HG03025 (cell line): ENCODE data around the gene RRM2.

Source experiments
- ATAC-seq: cut with Tn5 transposase; IDR thresholded peaks from one replicate; pipeline ENCODE4 v1.9.1; 2021; ENCODE audit warnings: mild to moderate bottlenecking, moderate library complexity; ENCODE audit not compliant: unreplicated experiment, low FRiP score

RRM2 gene

DNA sequence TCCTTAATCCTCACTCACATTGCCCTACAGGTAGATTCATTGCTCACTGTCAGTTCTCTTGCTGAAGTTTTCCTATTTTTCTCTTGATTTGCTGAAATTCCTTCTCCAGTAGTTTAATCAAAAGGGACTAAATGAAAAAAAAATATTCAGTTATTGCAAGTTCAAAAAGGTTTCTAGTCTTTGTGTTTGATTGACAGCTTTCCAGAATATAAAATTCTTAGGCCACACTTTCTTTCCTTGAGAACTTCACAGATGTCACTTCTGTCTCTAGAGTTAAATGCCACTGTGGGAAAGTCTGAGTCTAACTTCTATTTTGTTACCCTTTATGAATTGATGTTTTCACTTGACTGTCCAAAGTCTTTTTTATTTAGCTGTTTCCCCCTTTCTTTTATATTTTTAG lies 25.7 kb downstream of the RRM2 start:
- no peak for ATAC-seq

DNA sequence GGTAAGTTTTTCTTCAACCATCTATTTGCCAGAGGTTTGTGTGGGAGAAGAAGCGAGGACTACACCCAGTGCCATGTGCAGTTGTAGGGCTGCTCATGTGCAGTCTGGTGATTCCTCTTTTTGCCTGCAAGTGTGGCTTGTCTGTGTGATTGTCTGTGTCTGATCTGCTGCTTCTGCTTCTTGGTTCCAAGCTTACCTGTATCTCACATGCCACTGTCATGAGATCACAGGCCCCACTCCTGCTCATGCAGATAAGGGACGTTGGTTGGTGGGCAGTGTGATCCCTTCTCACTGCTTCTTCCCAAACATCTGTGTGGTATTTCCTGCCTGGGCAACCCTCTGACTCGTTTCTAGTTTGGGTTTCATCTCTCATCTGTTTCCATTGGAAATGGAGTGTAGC lies 27.1 kb downstream of the RRM2 start:
- no peak for ATAC-seq

DNA sequence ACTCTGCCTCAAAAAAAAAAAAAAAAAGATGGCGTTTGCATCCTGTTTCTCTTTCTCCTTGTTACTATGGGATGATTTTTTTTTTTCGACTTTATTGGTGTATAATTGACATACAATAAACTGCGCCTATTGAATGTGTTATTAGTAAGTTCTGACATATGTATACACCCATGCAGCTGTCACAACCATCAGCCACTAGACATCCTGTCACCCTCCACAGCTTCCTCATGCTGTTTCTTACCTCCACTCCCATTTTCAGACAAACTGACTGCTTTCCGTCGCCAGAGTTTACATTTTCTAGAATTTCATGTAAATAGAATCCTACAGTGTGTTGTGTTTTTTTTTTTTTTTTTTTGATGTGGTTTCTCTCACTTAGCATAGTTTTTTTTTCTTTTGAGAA lies 27.9 kb downstream of the RRM2 start:
- no peak for ATAC-seq

DNA sequence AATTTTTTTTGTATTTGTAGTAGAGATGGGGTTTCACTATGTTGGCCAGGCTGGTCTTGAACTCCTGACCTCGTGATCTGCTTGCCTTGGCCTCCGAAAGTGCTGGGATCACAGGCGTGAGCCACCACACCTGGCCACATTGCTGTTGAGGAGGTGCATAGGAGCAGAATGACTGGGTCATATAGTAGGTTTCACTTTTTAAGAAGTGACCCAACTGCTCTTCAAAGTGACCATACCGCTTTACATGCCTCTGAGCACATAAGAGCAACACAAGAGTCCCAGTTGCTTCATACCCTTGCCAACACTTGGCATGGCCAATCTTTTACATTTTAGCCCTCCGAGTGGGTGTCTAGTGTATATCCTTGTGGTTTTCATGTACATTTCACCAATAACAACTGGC lies 28.9 kb downstream of the RRM2 start:
- ATAC-seq: no peak

DNA sequence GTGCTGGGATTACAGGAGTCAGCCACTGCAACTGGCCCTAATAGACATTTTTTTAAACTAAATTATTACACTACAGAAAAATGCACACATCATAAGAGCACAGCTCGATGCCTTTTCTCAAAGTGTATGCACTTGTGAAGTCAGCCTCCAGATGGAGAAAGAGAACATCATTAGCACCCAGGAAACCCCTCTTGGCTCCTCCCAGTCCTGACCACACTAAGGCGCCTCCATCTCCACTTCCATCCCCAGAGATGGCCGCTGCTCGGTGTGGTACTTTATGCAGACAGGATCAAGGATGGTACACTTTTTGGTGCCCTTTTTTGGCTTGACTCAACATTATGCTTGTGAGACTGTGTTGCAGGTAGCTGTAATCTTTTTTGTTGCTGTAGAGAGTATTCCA lies 34.8 kb downstream of the RRM2 start:
- no peak for ATAC-seq

DNA sequence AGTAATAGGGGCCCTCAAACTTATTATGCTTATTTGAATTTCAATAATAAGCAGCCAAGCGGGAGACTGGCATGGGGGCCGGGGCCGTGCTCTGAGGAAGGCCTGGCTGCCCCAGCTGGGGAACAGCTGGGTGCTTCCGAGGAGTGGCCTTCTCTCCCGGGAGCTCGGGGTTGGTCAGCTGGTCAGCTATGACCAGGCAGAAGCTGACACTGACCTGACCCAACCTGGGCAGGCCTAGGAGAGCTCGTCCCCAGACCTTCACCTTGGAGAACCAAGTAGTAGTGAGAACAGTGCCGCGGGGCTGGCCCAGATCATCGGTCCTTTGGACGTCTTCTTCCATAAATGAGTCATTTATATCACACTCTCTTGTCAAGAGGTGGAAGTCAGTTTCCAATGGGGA lies 36.1 kb downstream of the RRM2 start:
- ATAC-seq: no peak

DNA sequence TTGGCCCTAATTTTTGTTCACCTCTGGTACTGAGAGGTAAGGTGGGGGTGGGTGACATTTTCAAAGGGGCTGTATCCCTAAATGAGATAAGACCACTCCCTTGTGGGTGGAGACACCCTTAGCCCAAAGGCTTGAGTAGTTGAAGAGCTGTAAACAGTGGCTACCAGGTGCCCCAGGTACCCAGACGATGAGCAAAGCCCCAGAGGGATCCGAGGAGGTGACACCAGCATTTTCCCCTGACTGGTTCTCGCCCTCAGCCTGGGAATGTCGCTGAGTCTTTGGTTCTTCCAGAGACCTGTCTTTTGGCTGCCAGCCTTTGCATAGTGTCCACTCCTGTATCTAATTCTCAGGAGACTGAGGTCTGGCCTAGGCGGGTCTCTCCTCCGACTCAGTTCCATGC lies 36.5 kb downstream of the RRM2 start:
- no peak for ATAC-seq

DNA sequence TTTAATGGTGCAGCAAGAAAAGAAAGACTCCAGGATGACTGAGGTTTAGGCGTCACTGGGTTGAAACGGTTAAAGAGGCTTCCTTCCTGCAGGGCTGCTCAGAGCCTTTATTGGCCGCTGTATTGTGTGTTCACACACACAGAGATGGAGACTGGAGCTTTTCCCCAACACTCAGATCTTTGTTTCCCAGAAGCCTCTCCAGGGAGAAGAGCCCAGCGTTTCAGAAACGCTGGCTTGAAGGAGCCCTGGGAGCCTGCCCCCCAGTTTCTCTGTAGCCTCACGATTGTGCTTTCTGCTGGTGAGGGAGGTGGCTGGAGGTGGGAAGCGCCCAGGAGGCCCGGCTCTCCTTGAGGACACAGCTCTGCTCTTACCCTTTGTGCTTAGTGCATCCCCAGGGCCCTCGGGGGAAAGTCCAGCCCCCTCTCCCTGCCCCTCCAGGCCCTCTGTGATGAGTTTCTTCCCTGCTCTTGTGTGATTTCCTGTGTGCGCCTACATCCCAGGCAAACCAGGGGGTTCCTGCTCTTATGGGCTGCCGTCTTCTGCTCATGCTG lies 37.1 kb downstream of the RRM2 start:
- ATAC-seq: no peak

DNA sequence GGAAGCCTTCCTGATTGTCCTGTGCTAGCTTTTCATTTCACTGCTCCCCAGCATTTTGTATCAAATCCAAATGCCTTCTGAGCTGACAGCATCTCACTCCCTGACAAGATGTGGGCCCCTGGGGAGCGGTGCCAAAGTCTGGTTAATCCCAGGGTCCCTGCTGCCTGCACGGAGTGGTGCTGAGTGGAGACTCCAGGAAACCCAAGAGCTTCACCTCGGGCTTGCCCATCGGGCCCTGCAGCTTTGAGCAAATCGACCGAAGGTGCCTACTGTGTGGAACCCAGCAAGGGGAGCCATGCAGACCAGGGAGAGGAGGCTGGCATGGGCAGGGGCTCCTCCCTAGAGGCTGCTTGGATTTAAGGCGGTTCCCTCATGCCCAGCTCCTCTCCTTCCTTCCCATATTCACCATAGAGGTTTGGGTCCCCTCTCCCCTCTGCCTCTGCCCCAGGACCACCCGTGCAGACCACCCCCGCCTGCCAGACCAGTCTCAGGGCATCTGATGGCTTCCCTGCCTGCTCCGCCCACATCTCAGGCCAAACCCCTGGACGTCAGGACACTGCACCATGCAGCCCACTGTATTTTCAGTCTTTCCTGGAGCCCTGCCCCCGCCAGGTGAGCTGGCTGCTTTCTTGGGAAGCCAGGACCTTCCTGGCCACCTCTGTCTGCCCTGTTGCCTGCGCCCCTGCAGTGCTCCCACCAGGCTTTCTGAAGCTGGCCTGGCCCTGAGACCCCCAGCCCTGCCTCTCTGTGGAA lies 37.8 kb downstream of the RRM2 start:
- no peak for ATAC-seq

DNA sequence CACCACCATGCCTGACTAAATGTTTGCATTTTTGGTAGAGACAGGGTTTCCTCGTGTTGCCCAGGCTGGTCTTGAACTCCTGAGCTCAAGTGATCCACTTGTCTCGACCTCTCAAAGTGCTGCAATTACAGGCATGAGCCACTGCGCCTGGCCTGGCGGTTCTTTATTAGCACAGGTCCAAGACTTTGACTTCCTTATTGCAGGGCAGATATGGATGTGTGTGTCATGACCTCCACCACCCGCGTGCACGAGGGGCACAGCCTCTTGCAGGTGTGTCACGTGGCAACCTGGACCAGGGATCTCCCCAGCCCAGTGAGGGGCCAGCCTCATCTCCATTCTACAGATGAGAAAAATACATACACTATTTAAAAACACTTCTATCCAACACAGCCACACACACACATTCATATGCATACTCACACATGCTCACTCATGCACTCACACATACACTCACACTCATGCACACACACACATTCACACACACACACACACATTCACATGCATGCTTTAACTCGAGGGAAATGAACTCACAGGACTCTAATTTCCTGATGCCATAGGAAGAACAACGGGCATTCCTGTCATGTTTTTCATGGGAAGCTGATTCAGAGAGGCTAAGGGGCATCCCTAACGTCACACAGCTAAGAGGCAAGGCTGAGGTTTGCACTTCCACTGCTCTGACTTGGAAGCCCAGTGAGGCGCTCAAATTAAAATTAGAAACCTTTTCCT lies 38.8 kb downstream of the RRM2 start:
- ATAC-seq: no peak

DNA sequence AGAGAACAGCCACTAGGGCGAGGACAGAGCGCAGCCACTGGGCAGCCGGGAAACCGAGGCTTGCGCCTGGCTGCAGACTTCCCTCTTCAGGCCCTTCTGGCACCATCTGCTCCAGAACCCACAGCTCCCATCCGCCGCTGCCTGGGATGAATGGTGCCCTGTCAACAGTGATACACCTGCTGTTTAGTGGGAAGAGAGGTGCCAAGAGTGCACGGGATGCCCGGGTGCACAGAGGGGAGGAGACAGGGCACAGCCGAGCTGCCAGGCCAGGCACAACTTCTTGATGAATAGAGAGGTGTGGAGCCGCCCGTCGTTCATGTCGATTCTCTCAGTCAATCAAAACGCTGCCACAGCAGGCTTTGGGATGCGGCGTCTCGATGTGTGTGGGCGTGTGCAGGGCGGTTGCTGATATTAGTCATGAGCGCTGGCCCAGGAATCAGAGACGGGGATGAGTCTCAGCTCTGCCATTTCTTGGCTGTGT lies 39.5 kb downstream of the RRM2 start:
- ATAC-seq: no peak

DNA sequence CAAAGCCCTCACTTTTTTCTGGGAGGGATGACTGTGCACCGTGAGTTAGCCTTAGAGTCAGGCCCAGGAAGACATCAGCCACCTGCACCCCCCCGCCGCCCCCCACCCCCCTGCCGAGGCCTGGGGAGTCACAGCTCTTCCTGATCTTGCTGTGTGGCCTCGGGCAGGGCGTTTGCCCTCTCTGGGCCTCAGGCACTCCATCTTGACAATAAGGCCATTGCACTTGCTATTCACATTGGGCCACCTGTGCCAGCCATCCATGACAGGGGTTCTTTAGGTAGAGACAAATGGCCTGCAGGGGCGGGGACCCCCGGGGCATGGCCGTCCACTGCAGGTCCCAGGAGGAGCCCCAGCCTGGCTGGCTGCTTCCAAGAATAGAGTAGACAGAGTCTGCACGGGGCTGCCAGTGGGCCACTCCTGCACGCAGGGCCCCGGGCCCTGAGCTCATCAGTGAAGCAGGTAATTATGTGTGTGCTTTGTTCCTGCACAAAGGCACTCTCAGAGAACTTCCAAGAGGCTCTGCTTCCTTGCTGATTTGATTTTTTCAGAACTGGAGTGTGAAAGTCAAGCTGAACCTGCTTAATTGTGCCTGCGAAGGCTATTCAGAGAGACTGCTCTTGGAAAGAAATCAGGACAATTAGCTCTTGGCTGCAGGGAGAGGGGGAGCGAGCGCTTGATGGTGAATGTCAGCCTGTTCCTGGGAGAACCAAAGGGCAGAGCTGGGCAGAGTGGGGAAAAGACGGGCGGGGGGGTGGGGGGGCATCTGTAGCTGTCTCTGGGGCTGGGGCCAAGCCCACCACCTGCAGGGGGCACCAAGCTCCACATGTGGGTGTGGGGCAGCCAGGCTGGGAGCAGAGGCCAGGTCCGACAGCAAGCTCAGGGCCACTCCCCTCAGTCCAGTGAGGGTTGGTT lies 40.3 kb downstream of the RRM2 start:
- no peak for ATAC-seq

DNA sequence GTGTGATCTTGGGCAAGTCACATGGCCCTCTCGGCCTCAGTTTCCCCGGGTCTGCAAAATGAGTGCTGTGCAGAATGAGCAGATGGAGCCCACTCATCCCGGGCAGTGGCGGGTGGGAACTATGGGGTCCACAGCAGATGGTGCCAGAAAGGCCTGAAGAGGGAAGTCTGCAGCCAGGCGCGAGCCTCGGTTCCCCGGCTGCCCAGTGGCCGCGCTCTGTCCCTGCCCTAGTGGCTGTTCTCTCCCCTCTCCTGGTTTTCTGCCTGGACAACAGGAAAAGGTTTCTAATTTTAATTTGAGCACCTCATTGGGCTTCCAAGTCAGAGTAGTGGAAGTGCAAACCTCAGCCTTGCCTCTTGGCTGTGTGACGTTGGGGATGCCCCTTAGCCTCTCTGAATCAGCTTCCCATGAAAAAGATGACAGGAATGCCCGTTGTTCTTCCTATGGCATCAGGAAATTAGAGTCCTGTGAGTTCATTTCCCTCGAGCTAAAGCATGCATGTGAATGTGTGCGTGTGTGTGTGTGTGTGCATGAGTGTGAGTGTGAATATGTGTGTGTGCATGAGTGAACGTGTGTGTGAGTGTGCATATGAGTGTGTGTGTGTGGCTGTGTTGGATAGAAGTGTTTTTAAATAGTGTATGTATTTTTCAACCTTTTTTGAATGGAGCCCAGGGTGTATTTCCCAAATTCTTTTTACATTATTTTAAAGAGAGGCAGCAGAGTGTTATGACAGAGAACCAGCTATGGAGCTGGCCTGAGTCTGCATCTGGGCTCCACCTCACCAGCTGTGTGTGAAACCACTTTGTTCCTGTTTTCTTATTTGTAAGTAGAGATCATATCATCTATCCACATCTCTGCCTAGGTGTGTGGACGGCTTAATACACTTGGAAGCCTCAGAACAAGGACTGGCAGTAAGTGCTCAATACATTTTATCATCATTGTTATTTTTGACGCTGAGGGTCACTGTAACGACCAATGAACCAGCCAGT lies 41.3 kb downstream of the RRM2 start:
- ATAC-seq: no peak

DNA sequence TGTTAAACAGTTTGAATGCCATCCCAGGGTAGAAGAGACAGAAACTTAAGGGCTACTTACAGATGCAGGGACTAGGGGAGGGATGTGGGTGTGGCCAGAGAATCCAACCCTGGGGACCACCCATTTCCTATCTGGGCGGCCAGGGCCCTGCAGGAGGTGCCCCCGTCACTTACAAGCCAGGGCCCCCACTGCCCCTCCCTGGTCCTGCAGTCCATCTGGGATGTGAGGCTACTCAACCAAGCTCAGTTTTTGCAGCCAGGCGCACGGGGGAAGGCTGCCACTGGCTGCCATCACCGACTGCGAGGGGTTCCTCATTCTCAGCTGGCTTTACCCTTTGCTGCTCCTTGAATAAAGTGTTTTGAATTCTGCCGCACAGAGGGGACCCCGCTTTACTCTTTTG lies 42.1 kb downstream of the RRM2 start:
- ATAC-seq: no peak

DNA sequence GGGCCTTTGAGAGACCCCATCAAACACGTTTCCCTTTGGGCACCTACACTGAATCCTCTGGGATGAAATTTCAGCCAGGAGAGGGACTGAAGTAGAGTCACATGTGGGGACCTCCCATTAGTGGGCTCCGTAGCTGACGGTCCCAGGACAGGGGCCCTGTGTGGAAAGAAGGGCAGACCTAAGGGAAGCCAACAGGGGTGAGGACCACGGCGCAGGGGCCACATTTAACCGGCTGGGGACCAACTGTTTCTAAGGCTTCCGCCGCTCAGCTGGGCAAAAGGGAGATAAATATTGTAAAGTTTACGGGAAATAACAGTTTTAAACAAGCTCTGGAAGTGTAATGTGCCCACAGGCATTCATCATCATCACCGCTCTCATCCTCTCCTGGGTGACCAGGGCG lies 42.7 kb downstream of the RRM2 start:
- no peak for ATAC-seq

DNA sequence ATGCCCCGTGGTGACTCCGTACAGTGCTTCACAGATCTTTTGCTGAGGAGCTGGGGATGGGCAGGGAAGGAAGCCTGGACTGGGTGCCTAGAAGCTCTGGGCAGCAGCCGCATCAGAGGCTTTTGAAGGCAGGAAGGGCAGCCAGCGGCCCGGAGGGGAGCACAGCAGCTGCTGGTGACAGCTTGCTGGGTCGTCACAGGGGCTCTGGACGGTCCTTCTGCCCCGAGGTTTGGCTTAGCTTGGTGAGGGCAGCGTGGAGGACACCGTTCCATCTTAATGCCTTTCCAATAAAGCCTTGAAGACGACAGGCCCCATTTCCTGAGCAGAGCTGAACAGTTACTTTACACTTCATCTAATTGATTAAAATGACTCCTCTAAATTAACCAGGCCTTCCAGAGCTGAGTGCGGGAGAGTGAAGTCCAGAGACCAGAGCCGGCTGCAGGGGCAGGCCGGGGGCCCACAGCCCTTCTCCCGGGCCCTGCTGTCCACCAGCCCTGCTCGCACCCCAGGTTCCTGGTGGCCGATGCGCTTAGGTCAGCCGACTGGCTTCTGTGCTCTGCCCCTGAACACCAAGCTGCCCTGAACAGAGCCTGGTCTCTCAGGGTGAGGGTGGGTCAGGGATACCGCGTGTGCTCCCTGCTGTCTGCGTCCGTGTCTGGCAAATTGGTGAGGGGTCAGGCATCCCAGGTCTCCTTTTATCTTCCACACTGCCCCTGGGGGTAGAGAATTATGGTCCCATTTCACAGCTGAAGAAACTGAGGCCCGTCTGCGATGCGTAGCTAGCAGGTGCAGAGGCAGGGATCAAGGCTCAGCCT lies 43.5 kb downstream of the RRM2 start:
- no peak for ATAC-seq

DNA sequence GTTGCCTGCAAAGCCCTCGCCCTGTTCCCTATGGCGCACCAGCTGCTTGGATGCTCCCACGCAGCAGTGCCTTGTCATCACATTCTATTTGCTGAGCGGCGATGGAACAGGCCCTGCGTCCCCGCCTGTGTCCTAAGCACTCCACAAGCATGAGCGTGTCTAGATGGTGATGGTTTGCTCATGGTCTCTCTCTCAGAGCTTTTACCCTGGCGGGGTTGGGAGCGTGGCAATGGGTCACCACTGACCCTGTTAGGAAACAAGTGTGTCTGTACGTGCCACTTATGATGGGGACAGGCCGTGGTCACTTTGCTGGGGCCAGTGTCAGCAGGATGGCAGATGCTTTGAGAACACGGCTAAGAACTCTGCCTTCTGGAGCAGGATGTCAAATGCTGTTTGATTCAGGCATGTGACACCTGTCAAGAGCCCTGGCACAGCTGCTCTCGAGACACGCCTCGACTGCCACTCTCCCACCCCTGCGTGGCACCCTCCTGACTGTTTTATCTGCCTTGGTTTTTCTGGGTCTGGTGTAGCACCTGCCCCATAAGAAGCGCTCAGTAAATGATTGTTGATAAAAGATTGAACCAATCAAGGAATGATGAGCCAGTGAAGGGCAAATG lies 44.2 kb downstream of the RRM2 start:
- ATAC-seq: no peak

DNA sequence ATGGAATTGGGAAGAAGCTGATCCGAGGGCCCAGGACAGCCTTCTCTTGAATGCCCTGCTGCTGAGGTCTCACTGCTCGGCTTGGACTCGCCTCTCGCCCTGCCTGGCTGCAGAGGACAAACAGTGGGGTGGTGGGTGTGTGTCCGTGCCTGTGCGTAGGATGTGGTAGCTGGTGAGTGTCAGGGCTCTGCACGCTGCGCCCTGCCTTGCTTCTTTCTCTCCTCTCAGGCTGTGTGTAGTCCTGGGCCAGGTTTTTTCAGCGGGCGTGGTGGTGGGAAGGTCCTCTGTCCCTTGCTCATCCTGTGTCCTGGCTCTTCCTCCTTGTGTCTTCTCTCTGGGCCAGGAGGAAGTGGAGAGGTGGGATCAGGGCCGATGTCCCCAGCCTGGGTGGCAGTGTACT lies 44.8 kb downstream of the RRM2 start:
- no peak for ATAC-seq
